Stimulated activated naive CD4-positive, alpha-beta T cell (primary cell): ENCODE measurements around the gene PLA2G2C.
"Not testable (repeated sequence)": the region's sequence is repeated elsewhere in the genome, so short reads cannot be mapped to it uniquely, and the experiment has no call there.

Experiments used
- DNase-seq, 6 experiments: peaks; one replicate each; lab custom pipeline; 2025; lab: John Stamatoyannopoulos, UW

Gene PLA2G2C, protein sequence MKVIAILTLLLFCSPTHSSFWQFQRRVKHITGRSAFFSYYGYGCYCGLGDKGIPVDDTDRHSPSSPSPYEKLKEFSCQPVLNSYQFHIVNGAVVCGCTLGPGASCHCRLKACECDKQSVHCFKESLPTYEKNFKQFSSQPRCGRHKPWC

DNA sequence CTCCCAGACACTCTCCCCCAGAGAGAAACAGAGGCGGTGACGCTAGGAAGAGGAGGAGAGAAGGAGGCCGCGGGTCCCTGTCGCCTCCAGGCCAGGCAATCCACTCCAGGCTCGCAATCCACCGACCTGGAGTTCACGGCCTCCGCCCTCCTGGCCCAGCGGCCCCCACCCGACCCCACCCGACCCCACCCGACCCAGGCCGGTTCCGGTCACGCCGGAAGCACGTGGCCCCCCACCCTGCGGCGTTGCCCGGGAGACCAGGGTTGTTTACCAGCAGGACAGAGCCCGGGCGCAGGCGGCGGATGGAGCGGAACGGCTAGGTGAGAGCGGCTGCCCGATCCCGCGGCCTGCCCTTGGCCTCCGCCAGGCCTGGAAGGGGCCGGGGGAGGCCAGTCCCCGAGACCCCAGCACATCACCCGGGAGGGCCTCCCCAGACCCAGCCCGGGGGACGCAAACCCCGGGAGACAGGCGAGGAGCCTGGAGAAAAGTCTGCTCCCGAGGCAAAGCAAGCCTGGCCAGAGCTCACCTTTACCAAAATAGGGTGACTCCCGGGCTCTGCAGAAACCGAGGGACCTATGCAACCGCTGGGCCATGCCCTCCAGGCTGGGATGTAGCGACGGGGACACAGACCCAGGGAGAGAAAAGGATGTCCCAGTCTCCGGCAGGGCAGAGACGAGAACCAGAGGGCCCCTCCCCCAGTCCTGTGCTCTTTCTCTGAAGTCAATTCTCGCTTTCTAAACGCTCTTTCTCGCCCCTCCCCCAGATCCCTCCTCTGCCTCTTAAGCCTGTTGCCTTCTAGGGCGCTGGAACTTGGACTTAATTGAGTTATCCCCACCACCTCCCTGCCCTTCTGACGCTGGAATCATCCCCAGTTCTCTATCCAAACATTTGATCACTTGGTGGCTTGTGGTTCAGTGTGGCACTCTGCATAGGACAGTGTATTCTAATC is at the start of gene PLA2G2C, which contains the start of gene UBXN10:
PLA2G2C (minus strand) TSS at position 685 of the 949 bp plus-strand sequence. CDS start 9,155 bp downstream, outside the sequence.
UBXN10 (plus strand) TSS at position 263 of the 949 bp plus-strand sequence. CDS start 4,466 bp downstream, outside the sequence.
- DNase-seq, result peak; percentile 9 to 53 (median 34)

DNA sequence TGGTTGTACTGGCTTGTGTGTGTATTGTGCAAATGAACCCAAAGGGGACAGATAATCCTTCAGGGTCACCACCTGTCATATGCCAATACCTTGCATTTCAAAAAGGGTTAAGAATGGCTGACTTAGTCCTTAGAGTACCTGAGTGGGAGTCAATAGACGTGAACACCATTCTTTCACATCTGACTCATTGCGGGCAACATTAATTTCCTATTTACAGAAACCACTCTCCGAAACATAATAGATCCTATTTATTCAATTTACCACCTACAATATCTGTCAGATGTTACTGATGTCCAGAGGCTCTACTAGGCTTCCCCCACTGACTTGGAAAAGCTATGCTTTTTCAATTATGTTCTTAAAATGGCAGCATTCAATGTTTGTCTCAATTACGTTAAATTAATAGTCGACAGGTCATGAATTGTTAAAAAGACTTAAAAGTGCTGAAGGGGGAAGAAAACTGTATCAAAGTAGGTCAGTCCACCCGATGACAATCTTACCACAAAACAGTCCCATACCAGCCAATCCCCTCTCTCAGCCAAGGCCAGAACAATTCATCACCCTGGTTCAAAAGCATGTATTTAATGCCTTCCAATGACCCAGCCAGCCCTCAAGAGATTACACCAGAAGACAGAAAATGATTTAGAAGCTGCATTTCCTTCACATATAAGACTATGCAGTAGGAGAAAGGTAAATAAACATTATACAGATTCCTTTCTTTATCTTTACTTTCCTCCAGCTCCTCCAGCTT is 48.6 kb upstream of the PLA2G2C start:
- DNase-seq, result no peak

DNA sequence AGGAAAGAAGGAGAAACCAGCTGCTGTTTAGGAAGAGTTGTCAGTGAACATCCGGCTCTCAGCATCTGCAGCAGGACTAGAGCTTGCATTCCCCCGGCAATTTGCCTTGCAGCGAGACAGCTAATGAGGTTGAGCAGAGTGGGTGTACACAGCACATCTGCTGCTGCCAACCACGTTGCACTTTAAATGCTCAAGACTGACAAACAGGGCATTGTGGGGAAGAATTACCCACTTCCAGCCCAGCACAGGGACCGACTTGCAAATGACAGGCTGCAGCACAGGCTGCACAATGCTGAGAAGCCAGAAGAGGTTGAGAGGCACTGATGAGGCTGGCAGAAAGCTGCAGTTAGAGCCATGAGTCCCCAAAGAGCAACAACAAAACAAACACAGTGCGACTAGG is 47.5 kb upstream of the PLA2G2C start:
- DNase-seq, result no peak

DNA sequence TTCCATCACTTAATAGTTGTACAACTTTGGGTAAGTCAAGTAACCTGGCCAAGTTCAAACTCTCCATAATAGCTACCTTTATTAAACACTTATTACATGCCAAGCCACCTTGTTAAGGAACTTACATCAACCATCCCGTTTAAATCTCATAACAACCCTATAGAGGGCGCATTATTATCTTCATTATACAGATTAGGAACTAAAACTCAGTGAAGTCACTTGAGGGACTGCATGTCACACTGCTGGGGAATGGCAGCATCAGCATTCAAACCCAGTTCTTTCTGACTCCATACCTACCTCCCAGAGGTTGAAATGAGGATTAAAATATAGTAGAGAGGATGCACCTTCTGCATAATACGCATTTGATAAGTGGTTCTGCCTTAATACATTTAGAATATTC is 47.1 kb upstream of the PLA2G2C start:
- peak in 2 of 6 experiments; percentile 14 to 22 for DNase-seq

DNA sequence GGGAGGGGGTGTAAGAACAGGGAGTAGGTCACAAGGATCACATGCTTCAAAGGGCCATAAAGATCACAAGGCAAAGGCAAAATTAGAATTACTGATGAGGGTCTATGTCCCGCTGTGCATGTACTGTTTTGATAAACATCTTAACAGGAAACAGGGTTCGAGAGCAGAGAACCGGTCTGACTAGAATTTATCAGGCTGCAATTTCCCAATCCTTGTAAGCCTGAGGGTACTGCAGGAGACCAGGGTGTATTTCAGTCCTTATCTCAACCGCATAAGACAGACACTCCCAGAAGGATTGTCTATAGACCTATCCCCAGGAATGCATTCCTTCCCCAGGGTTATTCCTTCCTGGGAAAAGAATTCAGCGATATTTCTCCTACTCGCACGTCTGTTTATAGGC is 46.2 kb upstream of the PLA2G2C start:
- DNase-seq, result not testable (repeated sequence)

DNA sequence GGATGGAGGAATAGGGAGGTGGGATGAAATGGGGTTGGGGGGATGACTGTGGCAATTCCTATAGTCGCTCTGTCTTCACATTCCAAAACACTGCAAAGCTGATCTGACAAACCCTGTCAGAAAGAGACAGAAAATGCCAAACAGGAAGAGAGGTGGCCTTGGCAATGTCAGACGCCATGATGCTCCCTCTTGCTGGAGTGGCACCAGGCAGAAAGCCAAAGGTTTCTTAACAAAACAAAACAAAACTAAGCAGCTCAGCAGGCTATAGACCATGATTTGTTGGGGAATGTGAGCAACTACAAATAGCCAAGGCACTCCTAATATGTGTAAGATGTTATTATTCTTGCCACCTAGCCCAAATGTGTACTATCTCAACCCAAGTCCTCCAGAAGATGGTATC is 42.9 kb upstream of the PLA2G2C start:
- no peak for DNase-seq

DNA sequence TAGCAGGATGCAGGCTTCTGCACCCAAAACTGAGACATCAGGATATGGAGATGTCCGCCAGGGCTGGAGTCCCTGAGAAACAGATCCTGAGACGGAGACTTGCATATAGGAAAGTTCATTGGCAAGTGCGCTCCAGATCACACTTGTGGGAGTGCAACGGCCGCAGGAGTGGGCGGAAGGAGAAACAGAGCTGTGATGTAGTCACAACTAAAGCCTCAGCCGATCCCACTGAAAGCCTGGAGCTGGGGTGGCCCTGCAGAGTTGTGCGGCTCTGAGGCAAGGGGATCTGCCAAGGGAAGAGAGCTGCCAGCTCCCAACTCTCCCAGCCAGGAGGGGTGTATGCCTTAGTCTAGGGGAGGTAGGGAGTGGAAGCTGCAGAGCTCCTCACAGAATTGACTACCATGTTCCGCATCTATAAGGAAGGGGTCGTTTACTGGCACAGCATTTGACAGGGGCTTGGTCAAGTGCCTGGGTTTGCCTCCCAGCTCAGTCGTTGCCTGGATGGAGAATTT is 42.1 kb upstream of the PLA2G2C start:
- DNase-seq, result no peak

DNA sequence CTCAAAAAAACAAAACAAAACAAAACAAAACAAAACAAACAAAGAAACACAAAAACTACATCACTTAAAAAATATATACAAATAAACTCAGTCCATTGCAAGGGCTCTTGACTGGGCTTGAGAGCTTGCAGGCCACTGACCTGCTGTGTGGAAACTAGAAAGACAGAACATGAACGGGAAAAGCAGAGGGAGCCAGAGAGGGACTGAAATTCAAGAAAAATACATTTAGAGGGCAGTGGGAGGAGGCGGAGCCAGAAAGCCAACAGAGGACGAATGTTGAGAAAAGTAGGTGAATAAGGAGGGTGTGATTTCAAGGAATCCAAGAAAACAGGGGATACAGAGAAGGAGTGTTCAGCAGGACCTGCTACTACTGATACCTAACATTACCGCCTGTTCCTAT is 41.4 kb upstream of the PLA2G2C start:
- DNase-seq, result no peak

DNA sequence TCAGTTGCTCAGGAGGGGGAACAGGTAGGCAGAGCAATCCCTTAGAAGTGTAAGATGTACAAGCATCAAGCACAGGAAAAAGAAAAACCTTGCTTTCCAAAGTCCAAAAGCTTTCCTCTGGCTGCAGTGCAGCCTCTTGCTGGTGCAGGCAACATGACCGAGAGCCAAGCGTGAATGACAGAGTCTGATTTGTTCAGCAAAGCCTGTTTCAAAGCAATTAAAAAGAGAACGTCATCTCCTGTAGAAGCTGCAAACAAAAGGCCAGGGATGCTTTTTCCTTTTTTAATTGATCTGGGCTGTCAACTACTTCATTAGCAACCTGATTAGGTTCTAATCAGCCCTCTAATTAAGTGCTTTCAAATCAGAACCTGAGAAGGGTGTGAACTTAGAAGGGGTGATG is 38.2 kb upstream of the PLA2G2C start:
- DNase-seq, result no peak

DNA sequence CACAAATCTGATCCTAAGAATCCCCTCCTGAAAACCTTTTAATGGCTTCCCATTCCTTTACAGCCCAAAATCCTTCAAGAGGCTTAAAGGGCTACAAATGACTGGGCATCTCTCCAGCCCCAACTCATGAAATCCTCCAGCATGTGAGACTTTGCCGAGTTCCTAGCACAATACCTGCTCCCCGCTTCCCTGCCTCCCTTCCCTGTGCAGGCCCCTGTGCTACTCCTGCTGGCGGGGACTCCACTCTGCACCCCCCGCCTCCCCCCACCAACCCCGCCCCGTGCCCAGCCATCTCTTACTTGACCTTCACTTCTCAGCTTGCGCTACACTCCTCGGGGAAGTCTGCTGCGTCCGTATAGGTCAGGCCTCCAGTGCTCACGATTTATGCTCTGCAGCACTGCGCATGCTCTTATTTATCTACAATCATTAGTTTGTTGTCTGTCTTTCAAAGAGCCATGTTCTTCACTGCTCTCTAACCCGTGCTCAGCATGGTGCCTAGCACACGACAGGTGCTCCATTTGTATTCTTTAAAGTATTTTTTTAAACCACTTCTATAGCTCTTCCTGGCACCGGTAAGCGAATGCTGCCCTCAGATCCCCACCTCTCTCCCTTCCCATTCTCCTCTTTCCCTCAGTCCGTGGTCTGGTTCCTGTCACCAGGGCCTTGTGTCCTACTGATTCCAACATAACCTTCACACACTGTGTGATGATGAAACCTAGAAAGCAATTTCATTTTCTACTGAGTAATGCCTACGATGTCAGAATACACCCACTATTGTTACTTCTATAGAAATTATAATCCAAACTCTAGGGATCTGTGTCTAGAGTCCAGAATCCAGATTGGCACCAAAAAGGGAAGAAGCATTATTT is 37.5 kb upstream of the PLA2G2C start:
- DNase-seq, result no peak

DNA sequence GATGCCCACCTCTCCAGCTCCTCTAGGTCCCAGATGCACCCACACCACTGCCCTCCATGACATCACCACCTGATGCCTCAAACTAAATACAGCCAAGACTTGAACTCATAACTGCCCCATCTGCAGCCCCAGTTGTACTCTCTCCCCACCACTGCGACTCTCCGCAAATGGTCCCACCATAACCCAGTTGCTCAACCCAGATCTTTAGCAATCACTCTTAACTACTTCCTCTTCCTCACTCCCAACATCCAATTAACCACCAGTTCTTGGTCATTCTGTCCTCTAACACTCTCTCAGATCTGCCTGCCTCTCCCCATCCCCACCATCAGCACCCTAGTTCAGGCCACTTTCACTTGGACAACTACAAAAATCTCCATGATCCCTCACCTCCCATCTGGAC is 36.8 kb upstream of the PLA2G2C start:
- no peak for DNase-seq

DNA sequence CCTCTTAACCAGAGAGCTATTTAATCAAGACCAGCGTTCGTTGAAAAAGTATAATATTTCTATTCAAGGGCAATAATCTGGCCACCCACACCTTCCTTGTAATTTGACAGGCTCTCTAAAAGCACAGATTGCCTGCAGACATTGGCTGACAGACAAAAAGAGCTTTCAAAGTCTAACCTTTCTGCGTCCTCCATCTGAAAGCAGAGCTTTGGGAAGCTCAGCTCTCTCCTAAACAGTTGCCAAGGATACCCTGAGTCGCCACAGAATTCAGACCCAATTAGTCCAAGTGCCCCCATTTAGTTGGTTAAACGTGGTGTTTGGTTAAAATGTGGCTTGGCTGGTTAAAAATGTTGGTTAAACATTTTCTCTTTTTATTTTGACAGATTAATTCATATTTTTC is 33.7 kb upstream of the PLA2G2C start:
- no peak for DNase-seq

DNA sequence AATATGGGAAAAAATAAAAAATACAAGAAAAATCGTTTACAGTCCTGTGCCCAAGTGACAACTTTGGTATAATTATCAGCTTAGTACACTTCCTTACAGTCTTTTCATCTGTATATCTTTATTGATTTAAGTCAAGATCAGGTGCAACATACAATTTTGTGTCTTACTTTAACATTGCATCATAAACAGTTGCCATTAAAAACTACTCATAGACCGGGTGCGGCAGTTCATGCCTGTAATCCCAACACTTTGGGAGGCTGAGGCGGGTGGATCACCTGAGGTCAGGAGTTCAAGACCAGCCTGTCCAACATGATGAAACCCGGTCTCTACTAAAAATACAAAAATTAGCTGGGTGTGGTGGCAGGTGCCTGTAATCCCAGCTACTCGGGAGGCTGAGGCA is 32.7 kb upstream of the PLA2G2C start:
- not testable (repeated sequence) for DNase-seq

DNA sequence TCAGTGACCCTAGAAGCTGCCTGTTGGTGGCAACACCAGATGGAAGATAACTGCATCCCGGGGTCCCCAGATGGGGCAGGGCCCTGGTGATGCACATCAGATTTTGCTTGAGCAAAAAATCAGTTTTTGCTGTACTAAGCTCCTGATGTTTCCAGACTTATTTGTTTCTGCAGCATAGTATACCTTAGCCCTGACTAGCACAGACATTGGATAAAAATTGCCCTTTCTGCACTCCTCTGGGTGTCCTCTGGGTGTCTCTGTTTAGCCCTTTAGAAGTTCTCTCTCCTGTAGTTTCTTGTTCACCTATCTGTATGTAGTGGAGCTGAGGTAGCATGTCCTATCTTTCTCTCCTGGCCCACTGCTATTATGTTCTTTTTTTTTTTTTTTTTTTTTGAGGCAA is 30.3 kb upstream of the PLA2G2C start:
- DNase-seq, result peak in 2 of 6 experiments; percentile 4 to 13

DNA sequence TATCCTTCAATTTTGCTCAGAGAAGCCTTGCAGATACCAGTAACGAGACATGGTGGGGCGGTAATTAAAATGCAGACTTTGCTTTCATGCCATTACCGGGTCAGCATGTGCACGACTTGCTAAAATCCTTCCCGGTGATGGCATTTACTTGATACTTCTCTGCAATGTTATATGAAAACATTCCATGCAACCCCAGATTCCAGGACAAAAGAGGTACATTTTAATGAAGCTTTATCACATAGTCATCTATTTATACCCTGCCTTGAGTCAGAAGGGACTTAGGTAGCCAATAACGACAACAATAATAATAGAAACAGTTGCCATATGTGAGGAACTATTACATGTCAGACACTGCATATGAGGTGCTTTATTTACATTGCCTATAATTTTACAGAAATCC is 29.4 kb upstream of the PLA2G2C start:
- no peak for DNase-seq

DNA sequence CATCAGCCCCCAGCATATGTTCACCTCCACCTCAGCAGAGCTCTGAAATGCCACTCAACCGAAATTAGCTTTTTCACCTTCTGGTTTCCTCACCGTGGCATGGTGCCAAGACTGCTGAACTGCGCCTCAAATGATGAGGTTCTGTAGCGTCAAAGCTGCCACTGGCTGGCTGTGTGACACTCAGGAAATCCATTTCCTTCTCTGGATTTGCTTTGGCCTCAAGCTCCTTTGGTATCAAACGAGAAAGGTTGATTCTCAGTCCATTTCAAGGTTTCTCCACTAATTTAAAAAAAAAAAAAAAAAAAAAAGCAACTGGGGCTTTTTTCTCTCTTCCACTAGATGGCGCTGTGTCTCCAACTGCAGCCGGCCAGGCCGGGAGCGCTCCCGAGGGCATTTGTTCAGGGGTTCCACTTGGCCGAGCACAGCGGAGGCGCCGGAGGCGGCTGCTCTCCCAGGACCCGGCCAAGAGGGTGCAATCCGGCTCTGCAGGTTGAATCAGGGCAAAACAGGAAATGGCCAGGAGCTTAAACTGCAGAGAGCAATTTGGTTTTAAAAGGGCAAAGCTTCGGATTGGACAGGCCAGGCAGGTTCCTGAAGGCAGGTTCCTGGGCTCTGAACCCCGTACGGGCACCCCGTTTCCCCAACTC is 26.5 kb upstream of the PLA2G2C start:
- DNase-seq, result peak; percentile 11 to 72 (median 24)

DNA sequence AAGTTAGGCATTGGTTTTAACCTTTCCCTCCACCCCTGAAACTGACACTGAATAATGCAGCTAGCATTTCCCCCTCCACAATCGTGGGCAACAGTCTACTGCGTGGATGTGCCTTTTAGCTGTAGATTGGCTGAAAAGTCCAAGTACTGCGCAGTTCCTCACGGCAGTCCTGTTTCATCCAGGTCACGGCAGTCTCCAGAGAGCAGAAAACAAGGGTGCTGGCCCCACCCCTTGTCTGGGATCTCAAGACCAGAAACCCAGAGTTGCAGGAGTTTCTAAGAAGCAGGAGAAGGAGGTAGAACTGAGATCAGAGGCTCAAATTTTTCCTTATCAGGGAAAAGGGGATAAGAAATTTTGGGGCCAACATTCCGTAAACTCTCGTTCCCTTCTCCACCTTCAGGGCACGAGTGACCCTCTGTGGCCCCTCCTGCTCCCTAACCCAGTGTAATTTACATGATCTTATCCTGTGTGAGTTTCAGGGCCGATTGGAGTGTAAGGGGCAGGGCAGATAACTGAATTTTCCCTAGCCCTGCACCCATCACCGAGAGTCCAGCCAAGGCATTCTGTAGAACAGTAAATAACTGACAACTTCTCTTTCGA is 25.9 kb upstream of the PLA2G2C start:
- no peak for DNase-seq

DNA sequence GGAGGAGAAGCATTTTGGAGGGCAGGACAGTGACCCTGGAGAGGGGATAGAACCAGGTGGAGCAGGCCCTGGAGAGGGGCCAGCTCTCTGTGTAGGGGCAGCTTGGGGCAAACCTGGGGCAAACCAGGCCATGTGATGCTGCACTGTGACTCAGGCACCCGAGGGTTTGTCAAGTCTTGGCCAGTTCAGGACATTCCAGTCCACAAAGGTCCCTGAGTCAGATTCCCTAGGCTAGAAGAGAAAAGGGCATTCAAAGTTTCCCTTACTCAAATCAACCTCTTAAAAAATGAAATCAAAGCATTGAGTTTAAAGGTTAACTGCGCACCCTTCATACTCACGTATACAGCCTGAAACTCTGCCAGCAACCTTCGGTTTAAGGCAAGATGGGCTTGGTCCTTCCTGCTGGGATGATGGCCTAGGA is 25.2 kb upstream of the PLA2G2C start:
- no peak for DNase-seq

DNA sequence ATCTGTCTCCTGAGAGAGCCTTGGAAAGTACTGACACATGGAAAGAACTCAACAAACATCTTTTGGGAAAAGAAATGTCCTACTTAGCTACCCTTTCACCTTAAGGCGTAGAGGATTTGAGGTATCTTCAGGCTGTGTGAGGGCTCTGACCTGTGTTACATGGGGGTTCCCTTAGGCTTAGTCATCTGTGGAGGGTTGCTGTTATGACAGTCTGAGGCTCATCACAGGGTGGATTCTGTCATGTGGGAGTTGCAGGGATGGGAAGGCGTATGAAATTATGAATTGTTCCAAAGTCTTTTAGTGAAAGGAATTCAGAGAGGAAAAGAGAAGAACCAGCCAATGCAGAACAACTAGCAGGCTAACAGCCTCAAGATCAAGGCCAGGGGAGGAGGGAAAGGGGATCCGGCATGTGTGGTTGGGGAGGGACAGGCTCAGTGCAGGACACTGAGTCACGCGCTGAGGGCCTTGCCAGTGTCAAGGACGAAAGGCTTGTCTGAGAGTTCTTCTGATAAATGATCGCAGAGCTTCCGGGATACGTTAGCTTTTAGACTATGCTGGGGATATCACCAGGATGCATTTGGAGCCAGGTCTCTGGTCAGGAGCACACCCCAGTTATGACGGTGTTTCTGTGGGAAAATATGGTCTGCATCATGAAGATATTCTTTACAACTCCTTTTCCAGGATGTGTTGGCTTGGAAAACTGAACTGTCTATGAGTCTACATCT is 24.6 kb upstream of the PLA2G2C start:
- no peak for DNase-seq

DNA sequence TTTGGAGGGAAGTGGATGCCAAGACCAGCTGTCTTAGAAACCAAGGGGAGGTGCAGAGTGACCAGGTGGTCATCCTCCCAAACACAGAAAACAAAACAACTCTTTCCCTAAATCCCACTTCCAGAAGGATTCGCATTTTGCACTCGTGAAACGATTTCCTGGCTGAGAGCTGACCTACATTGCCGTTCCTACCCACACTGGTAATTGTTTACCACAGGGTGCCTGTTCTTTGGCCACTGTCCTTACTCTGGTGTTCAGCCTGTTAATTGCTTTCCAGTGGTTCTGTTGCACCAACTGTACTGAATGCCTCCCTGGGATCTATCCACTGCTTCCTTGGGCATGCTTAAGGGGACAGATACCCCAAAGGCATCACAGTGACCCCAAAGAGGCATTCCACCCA is 23.2 kb upstream of the PLA2G2C start:
- no peak for DNase-seq
